ENCODE data around the gene CAVIN3.

Gene CAVIN3

DNA sequence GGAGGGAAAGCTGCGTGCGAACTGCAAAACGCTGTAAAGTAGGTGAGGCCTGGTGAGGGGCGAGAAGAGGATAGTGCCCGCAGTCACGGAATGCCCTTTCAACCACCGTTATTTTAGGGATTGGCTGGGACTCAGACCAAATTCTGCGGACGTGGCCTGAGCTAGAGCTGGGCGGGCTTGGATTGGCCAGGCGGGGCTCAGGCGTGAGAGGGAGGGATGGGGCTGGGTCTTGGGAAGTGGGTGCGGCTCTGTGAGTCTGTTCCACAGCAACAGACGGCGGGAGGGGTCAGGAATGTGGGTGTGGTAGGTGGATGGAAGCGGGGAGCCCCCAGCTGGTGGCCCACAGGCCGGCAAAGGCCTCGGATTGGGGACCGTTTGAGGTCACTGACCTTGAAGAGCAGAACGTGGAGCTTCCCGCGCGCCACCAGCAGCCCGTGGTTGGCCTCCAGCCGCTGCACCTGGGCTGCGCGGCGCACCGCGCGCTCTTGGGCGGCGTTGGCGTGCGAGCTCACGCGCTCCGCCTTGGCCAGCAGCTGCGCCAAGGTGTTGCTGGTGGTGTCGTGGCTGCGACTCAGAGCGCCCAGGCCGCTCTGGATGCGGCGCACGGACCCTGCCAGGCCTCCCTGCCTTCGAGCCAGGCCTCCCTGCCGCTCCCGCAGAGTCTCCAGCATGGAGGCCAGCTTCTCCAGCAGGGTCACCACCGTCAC, 444 bp downstream of the CAVIN3 start (continued):
- TF ChIP-seq, protein P1, sequence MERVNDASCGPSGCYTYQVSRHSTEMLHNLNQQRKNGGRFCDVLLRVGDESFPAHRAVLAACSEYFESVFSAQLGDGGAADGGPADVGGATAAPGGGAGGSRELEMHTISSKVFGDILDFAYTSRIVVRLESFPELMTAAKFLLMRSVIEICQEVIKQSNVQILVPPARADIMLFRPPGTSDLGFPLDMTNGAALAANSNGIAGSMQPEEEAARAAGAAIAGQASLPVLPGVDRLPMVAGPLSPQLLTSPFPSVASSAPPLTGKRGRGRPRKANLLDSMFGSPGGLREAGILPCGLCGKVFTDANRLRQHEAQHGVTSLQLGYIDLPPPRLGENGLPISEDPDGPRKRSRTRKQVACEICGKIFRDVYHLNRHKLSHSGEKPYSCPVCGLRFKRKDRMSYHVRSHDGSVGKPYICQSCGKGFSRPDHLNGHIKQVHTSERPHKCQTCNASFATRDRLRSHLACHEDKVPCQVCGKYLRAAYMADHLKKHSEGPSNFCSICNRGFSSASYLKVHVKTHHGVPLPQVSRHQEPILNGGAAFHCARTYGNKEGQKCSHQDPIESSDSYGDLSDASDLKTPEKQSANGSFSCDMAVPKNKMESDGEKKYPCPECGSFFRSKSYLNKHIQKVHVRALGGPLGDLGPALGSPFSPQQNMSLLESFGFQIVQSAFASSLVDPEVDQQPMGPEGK (CRISPR knock-in tag; IDR thresholded peaks at IDR 0.05; ENCODE audit: borderline replicate concordance): no peak
- TF ChIP-seq ZFP30 (CRISPR knock-in tag; IDR thresholded peaks at IDR 0.05) (no peak), ISL1 (CRISPR knock-in tag; IDR thresholded peaks at IDR 0.05) (no peak), ESRRG (CRISPR knock-in tag; IDR thresholded peaks at IDR 0.05) (no peak), OSR1 (CRISPR knock-in tag; IDR thresholded peaks at IDR 0.05) (no peak), ZFP3 (CRISPR knock-in tag; IDR thresholded peaks at IDR 0.05) (no peak)

DNA sequence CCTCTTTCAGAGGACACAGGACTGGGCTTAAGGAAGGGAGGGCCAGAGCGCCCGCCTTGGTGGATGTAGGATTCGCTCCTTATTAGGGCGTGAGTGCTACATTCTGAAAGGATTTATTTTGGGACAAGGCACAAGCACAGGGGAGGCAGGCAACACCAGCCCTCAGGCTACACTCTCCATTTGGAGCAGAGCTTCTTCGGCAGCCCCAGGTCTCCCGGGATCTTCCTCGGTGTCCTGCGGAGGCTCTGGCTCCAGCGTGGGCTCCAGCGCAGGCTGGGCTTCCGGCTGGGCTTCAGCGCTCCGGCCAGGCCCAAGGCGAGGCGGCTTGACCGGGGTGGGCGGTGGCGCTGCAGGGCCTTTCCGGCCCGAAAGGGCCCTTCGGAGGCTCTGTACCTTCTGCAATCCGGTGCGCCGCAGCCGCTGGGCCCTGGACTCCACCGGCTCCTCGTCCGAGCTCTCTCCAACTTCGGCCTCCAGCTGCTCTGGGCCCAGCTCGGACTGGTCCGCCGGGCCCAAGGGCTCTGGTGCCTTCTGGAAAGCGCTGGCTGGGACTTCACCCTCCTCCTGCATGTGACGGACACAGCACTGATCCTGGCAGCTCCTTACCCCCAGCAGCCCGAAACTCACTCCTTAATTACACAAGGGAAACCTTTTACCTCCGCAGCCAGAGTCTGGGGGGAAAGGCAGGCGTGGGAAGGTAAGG, 1.1 kb downstream of the CAVIN3 start:
- ATAC-seq: no peak
- no peak for TF ChIP-seq OSR1 (CRISPR knock-in tag; IDR thresholded peaks at IDR 0.05)
- no peak for TF ChIP-seq ARNTL (CRISPR knock-in tag; IDR thresholded peaks at IDR 0.05; ENCODE audit: borderline replicate concordance, low read depth)
- TF ChIP-seq ZNF70 (CRISPR knock-in tag; IDR thresholded peaks at IDR 0.05): no peak
- no peak for TF ChIP-seq ZFP3 (CRISPR knock-in tag; IDR thresholded peaks at IDR 0.05)
- TF ChIP-seq ZC3H10 (CRISPR knock-in tag; IDR thresholded peaks at IDR 0.05): no peak
- TF ChIP-seq POU6F1 (CRISPR knock-in tag; IDR thresholded peaks at IDR 0.05; ENCODE audit: borderline replicate concordance, low read depth): no peak
- TF ChIP-seq ZFP30 (CRISPR knock-in tag; IDR thresholded peaks at IDR 0.05): no peak
- TF ChIP-seq RARB (CRISPR knock-in tag; IDR thresholded peaks at IDR 0.05): no peak
- TF ChIP-seq CSRNP3 (CRISPR knock-in tag; IDR thresholded peaks at IDR 0.05): no peak
- TF ChIP-seq ISL1 (CRISPR knock-in tag; IDR thresholded peaks at IDR 0.05): no peak
- TF ChIP-seq TCF4 (CRISPR knock-in tag; IDR thresholded peaks at IDR 0.05; ENCODE audit: borderline replicate concordance): no peak
- TF ChIP-seq GLIS3 (CRISPR knock-in tag; IDR thresholded peaks at IDR 0.05): no peak
- TF ChIP-seq, protein P2, sequence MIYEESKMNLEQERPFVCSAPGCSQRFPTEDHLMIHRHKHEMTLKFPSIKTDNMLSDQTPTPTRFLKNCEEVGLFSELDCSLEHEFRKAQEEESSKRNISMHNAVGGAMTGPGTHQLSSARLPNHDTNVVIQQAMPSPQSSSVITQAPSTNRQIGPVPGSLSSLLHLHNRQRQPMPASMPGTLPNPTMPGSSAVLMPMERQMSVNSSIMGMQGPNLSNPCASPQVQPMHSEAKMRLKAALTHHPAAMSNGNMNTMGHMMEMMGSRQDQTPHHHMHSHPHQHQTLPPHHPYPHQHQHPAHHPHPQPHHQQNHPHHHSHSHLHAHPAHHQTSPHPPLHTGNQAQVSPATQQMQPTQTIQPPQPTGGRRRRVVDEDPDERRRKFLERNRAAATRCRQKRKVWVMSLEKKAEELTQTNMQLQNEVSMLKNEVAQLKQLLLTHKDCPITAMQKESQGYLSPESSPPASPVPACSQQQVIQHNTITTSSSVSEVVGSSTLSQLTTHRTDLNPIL (CRISPR knock-in tag; IDR thresholded peaks at IDR 0.05; ENCODE audit: low read depth): no peak
- TF ChIP-seq, protein P3, sequence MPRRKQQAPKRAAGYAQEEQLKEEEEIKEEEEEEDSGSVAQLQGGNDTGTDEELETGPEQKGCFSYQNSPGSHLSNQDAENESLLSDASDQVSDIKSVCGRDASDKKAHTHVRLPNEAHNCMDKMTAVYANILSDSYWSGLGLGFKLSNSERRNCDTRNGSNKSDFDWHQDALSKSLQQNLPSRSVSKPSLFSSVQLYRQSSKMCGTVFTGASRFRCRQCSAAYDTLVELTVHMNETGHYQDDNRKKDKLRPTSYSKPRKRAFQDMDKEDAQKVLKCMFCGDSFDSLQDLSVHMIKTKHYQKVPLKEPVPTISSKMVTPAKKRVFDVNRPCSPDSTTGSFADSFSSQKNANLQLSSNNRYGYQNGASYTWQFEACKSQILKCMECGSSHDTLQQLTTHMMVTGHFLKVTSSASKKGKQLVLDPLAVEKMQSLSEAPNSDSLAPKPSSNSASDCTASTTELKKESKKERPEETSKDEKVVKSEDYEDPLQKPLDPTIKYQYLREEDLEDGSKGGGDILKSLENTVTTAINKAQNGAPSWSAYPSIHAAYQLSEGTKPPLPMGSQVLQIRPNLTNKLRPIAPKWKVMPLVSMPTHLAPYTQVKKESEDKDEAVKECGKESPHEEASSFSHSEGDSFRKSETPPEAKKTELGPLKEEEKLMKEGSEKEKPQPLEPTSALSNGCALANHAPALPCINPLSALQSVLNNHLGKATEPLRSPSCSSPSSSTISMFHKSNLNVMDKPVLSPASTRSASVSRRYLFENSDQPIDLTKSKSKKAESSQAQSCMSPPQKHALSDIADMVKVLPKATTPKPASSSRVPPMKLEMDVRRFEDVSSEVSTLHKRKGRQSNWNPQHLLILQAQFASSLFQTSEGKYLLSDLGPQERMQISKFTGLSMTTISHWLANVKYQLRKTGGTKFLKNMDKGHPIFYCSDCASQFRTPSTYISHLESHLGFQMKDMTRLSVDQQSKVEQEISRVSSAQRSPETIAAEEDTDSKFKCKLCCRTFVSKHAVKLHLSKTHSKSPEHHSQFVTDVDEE (CRISPR knock-in tag; IDR thresholded peaks at IDR 0.05): no peak

DNA sequence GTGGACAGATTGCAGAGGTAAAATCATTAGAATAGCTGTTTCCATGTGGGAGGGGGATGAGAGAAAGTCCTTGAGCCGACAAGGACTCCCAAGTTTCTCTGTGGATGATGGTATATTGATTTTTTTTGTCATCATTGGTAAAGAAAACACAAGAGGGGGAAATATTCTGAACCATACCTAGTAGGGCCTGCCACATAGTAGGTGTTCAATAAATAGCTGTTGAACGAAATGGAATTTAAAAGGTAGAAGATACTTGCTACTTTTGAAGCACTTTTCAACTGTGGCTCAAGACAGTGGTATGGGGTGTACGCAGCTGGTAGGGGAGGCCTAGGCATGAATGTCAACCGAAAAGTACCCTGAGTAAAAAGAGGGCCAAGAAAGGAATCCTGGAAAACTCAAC, 2.1 kb downstream of the CAVIN3 start:
- no peak for ATAC-seq

More for the DNA sequence above, 2.1 kb downstream of the CAVIN3 start:
- TF ChIP-seq POU6F1 (CRISPR knock-in tag; IDR thresholded peaks at IDR 0.05; ENCODE audit: borderline replicate concordance, low read depth): no peak
- no peak for TF ChIP-seq ZFP30 (CRISPR knock-in tag; IDR thresholded peaks at IDR 0.05)

All from SK-N-SH treated with all-trans-retinoic acid at 6 μM for 48 hours (cell line).